NT2/D1 (cell line): Measurements from ENCODE around the gene EXOSC1.

Experiments
- SUZ12 ChIP-seq: IDR thresholded peaks from 2 replicates; pipeline ENCODE4 v1.6.1; 2011; ENCODE audit not compliant: insufficient read length, insufficient read depth; ENCODE audit errors: extremely low read depth
- YY1 ChIP-seq: IDR thresholded peaks from 2 replicates; pipeline ENCODE4 v1.6.1; 2011; ENCODE audit not compliant: insufficient read length, insufficient read depth
- ZNF274 ChIP-seq: IDR thresholded peaks from 2 replicates; pipeline ENCODE4 v1.6.1; 2011; ENCODE audit warnings: mild to moderate bottlenecking, low read depth, low read length

DNA sequence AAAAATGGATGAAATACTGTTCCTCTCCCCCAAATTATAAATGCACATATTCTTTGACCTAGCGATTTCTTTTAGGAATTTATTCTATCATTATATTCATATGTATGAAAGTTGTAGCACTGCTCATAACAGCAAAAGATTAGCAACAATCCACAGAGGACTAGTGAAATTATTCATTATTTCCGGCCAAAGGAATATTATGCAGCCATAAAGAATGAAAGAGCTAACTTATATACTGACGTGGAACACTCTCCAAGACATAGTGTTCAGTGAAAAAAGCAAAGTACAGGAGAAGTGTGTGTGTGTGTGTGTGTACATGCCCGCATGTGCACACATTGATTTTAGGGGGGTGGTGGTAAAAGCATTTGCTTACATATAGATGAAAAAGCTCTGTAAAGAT is 29.1 kb upstream of the EXOSC1 start:
- TF ChIP-seq YY1: no peak
- TF ChIP-seq SUZ12: no peak
- no peak for TF ChIP-seq ZNF274
